HG03139 (cell line): Measurements from ENCODE around the gene LIG1.

Source experiments
- ATAC-seq: cut with Tn5 transposase; IDR thresholded peaks from one replicate; pipeline ENCODE4 v1.9.1; 2021; ENCODE audit not compliant: unreplicated experiment

The LIG1 gene

GRCh38 chr19:48169939-48170803 is at the start of gene LIG1, which contains the start of gene ZSWIM9:
LIG1 (minus strand) TSS chr19:48170344; CDS start chr19:48165566, 4,778 bp downstream.
ZSWIM9 (plus strand) TSS chr19:48170680; CDS start chr19:48171803, 1,123 bp downstream.
- ATAC-seq, result peak; percentile 61

DNA sequence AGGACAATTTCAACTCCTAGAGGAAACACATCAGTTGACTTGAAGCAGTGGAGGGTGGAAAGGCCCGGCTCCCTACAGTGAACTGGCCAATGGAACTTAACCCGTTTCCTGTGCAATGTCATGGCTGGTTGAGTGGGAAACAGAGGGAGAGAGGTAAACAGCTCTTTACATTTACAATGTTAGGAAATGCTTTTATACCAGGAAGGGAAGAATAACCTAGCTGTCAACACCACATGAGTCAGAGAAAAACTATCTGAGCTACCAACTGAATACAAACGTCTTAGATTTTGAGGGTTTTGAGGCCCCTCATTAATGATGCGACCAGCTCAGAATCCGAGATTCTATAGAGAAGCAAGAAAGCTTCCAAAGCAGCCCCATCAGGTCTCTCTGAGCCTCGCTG is 48.9 kb upstream of the LIG1 start:
- no peak for ATAC-seq

DNA sequence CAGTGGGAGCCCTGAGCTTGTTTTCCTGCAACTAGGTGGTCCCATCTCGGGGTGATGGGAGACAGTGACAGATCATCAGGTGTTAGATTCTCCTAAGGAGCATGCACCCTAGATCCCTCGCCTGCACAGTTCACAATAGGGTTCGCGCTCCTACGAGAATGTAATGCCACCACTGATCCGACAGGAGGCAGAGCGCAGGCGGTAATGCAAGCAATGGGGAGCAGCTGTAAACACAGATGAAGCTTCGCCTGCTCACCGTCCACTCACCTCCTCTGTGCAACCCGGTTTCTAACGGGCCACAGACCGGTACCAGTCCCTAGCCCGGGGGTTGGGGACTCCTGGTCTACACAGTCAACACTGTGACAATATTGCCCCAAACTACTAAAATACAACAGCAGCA is 46.8 kb upstream of the LIG1 start:
- ATAC-seq, result no peak

DNA sequence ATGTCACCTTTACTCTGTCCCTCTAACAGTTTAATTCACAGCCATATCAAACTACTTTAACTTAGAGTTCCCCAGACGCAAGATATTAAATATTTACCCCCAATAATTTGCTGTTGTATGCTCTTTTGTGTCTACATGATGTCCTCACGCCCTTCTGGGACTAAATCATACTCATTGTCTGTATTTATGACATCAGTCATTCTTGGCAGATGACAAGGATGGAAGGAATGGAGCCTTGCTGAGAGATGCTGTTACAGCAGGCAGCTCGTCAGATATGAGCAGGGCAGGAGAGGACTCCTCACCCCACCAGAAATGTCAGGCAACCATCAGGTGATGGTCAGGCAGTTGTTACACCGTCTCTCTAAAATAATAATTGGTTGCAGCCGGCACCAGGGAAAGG is 43.8 kb upstream of the LIG1 start:
- no peak for ATAC-seq

GRCh38 chr19:48210005-48210404 is 39.9 kb upstream of the LIG1 start:
- no peak for ATAC-seq

DNA sequence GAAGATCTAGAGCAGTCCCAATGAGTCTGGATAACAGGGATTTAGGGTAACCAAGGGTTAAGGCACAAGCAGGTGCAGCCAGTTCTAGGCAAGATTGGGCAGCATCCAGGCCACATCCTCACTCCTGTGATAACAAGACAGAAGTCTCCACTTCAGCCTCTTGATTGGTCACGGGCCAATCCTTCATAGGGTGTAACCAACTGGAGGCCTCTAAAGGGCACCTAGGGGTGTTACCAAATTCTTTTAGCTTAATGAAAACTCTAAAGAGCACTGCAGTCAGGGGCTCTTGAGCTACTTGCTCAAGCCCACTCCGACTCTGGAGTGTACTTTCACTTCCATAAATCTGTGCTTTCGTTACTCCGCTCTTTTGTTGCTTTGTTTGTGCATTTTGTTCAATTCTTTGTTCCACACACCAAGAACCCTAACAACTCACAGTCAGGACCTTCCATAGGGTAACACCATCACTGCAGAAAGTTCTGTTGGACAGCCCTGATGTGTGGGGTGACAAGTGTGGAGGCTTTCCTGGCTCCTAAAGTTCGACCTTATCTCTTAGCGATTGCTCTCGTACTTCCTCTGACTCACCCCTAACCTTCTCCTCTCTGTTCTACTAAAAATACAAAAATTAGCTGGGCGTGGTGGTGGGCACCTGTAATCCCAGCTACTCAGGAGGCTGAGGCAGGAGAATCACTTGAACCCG is 36.4 kb upstream of the LIG1 start:
- no peak for ATAC-seq

GRCh38 chr19:48203794-48204628 is 33.9 kb upstream of the LIG1 start:
- ATAC-seq, result peak; percentile 90

DNA sequence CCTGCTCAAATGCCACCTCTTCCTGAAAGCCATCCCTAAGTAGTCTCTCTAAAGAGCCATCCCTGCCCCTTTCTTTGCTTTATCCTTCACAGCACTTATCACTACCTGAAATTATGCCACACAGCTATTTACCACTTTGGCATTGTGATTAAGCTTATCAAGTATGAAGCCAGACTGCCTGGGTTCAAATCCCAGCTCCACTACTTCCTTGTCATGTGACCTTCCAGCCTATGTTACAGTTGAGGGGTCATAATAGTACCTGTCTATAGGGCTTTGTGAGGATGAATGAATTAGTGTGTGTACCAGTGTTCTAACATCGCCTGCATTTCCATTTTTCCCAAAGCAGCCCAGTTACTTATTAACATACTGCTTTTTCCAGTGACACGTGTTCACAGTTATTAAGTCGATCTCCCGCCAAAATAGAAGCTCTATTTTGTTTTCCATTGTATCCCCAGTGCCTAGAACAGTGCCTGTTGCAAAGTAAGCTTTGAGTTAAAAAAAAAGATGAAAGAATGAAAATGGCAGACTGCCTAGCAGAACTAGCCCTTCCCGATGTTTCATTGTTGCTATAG is 33.2 kb upstream of the LIG1 start:
- ATAC-seq, result no peak

DNA sequence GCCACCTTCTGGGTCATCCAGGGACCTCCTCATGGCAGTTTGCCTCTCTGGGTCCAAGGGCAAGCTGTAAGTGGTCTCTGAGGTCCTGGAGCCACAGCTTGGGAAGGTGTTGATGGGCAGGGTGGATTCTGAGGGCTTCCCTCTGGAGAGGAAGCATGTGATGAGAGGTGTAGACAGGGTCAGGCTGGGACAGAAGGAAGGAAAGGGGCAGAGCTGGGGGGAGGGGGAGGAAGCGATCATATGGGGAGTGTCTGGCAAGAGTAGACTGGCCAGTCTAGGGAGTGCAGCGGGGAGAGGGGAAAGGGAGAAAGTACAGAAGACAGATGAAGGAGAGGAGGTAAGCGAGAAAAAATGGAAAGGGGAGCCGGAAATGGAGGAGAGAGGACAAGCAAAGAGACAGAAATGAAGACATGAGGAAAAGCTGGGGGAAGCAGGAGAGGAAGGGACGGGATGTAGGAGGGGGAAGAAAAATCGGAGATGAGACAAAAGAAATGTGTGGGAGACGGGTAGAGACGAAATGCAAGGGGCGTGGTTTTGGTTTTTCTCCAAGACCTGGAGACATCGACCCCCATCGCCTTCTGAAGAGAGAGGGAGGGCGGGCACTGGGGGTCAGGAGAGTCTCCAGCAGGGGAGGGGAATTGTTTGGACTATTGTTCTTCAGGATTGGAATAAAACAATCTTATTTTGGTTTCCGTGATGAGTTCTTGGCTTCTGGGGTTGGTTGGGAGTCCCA is 27.0 kb upstream of the LIG1 start:
- no peak for ATAC-seq

DNA sequence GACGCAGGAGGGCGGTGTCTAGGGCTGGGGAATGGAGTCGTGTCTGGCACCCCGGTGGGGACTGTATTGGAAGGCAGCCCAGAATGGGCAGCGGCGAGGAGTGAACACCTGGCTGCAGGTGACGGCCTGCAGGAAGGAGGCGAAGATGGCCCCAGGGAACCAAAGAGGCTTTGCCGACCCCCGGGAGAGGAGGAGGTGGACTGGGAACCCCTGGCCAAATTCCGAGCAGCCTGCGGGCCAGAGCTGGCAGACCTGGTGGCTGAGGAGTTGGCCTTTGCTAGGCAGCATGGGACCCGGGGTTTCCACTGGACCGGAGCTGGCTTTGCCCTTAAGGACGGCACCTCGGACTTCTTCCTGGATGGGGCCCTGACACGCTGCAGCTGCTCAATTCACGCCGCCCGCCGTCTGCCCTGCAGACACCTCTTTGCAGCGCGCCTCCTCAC is 26.2 kb upstream of the LIG1 start:
- no peak for ATAC-seq

GRCh38 chr19:48194844-48195830 is 25.0 kb upstream of the LIG1 start:
- no peak for ATAC-seq

DNA sequence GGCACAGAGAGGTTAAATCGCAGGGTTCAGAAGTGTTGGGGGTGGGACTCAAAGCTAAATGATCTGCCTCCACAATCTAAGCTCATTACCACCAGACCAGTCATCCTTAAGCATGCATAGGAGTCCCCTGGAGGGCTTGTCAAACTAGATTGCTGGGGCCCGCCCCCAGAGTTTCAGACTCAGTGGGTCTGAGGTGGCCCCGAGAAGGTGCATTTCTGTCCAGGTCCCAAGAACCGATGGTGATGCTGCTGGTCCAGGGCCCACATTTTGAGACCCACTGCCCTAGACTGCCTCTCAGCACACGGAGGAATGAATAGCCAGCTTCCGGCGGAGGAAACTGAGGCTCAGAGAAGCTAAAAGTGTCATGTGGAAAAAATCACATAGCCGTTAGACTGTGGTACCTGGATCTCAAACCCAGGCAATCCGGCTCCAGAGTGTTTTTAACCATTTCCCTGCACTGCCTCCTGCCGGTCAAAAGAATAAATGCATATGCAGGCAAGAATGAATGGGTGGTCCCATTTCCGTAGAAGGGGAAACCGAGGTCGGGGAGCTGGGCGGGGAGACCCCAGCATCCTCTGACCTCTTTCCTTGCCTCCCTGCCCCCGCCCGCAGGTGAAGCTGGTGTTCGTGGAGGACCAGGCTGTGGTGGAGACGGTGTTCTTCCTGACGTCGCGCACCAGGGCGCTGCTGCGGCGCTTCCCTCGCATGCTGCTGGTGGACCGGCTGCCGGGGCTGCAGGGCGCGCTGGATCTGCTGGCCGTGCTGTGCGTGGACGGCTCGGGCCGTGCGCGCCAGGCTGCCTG is 24.1 kb upstream of the LIG1 start:
- ATAC-seq, result no peak

GRCh38 chr19:48192750-48193149 is 22.6 kb upstream of the LIG1 start:
- no peak for ATAC-seq

GRCh38 chr19:48190885-48191284 is 20.7 kb upstream of the LIG1 start:
- ATAC-seq, result no peak

- ATAC-seq, result no peak
Observed at GRCh38 chr19:48190288-48190884, 20.2 kb upstream of the LIG1 start.

DNA sequence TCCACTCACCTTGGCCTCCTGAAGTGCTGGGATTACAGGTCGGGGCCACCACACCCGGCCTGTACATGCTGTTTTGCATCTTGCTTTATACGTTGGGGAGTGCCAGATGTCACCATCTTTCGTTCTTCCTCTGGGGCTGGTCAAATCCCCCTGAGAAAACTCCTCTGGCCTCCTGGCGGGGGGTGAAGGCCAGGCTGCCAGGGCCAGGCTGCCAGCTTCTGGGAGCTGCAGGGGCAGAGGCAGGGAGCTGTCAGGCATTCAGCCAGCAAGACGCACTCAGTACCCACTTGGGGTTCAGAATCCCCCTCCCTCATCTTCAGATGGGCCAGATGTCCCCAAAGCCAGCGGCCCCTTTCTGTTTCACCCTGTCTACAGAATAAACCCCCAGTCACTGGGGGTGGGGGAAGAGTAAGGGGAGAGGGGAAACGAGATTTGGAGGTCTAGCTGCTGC is 16.4 kb upstream of the LIG1 start:
- no peak for ATAC-seq

GRCh38 chr19:48186015-48186414 is 15.9 kb upstream of the LIG1 start:
- no peak for ATAC-seq

- no peak for ATAC-seq
Observed at GRCh38 chr19:48183356-48183755, 13.2 kb upstream of the LIG1 start.
